Hepatocyte (in vitro differentiated cells): ENCODE results near the gene POTEI.
"Not testable (repeated sequence)": the region's sequence is repeated elsewhere in the genome, so short reads cannot be mapped to it uniquely, and the experiment has no call there.

ENCODE experiments used
- EZH2 ChIP-seq: fragments of 200-600 bp; sonication (generic); IDR thresholded peaks from 2 replicates; pipeline ENCODE4 v1.6.1; 2016; ENCODE audit warnings: antibody characterized with exemption, mild to moderate bottlenecking, borderline replicate concordance
- TF ChIP-seq, protein P1 (sequence below): fragments of 200-600 bp; sonication (generic); IDR thresholded peaks from 2 replicates; pipeline ENCODE4 v1.5.1; 2016; ENCODE audit warnings: antibody characterized with exemption, mild to moderate bottlenecking; ENCODE audit not compliant: poor library complexity

DNA sequence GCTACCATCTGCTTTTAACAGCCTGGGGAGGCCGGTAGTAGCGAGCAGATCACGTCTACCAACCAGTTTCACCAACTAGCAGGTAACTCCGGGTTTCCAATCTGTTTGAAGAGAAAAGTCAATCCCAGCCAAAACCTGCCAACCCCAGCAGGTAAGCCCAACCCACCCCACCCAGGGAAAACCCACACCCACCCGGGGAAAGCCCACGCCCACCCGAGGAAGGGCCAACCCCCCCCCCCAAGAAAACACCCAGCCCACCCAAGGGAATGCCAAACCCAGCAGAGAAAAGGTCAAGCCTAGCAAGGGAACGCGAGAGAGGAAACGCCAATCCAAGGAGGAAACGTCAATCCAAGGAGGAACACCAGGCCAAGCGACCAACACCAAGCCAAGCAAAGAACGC, at the start of gene POTEI:
- TF ChIP-seq, protein P1, sequence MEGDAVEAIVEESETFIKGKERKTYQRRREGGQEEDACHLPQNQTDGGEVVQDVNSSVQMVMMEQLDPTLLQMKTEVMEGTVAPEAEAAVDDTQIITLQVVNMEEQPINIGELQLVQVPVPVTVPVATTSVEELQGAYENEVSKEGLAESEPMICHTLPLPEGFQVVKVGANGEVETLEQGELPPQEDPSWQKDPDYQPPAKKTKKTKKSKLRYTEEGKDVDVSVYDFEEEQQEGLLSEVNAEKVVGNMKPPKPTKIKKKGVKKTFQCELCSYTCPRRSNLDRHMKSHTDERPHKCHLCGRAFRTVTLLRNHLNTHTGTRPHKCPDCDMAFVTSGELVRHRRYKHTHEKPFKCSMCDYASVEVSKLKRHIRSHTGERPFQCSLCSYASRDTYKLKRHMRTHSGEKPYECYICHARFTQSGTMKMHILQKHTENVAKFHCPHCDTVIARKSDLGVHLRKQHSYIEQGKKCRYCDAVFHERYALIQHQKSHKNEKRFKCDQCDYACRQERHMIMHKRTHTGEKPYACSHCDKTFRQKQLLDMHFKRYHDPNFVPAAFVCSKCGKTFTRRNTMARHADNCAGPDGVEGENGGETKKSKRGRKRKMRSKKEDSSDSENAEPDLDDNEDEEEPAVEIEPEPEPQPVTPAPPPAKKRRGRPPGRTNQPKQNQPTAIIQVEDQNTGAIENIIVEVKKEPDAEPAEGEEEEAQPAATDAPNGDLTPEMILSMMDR, result not testable (repeated sequence)
- not testable (repeated sequence) for TF ChIP-seq EZH2
